GM12878 (cell line): ENCODE results near the gene ANKRD28. TPM values are rescaled to one million over a fixed set of nuclear protein-coding genes. Genes with fewer than 3 reads are reported as not detected.
A peak's percentile ranks its signal among the peaks of the same experiment; 100 is the strongest.

Source experiments
- ATAC-seq: fragments of 200-7000 bp; cut with Tn5 transposase; 3 replicates; pipeline ENCODE4 v1.9.1; 2020; ENCODE audit warnings: mild to moderate bottlenecking, moderate library complexity
- BruUV-seq: library from RNA; stranded (reverse); fragments of 400-500 nt; replicated peaks from 2 replicates; lab custom pipeline; 2021; lab: Mats Ljungman, UMichigan
- CTCF ChIA-PET: fragments of 300-600 bp; sonication (Branson Sonifier 250); formaldehyde crosslinking; extraction: SDS; loops from one replicate; lab custom pipeline; 2021; ENCODE audit warnings: inconsistent platforms; lab: Yijun Ruan, JAX
- POLR2A ChIA-PET: fragments of 350-600 bp; formaldehyde crosslinking; extraction: SDS; loops from one replicate; lab custom pipeline; 2021; ENCODE audit warnings: inconsistent platforms; lab: Charles Lee
- RAD21 ChIA-PET: fragments of 300-600 bp; sonication (Branson Sonifier 250); formaldehyde crosslinking; loops from one replicate; lab custom pipeline; 2023; ENCODE audit warnings: antibody characterized with exemption; ENCODE audit not compliant: unreplicated experiment; lab: Charles Lee
- SMC1A ChIA-PET: fragments of 300-600 bp; sonication (Branson Sonifier 250); formaldehyde crosslinking; loops from one replicate; lab custom pipeline; 2023; ENCODE audit not compliant: unreplicated experiment, uncharacterized antibody; lab: Charles Lee
- DNase-seq: peaks from one replicate; pipeline ENCODE4 v3.0.0-alpha.2; 2011; ENCODE audit warnings: low read depth, low spot score
- FAIRE-seq: peaks from 3 replicates; lab custom pipeline; 2011; peaks lifted over from hg19 to GRCh38; lab: Jason Lieb, UNC
- H2AFZ ChIP-seq: 2 replicates; pipeline ENCODE4 v1.6.0; 2011; ENCODE audit warnings: low read depth, low read length, control low read depth; ENCODE audit not compliant: control insufficient read depth
- H3K27ac ChIP-seq: 2 replicates; pipeline ENCODE4 v1.5.1; 2011; ENCODE audit warnings: control low read depth; ENCODE audit not compliant: control insufficient read depth, insufficient read depth
- H3K27me3 ChIP-seq, 2 experiments: replicated peaks in 1 of 2; 2 replicates each; pipeline versions ENCODE4 v1.6.0 to v1.6.1; 2011; ENCODE audit warnings: low read length in 1 of 2; ENCODE audit not compliant: control insufficient read depth in 2 of 2, insufficient read depth in 2 of 2
- H3K36me3 ChIP-seq, 2 experiments: 2 replicates each; pipeline ENCODE4 v1.5.1; 2011; ENCODE audit warnings: low read length in 1 of 2; ENCODE audit not compliant: control insufficient read depth in 2 of 2, insufficient read depth in 2 of 2
- H3K4me1 ChIP-seq: 2 replicates; pipeline ENCODE4 v1.6.1; 2011; ENCODE audit warnings: mild to moderate bottlenecking, low read length, moderate library complexity, mixed read lengths; ENCODE audit not compliant: control insufficient read depth, insufficient read depth
- H3K4me2 ChIP-seq: 2 replicates; pipeline ENCODE4 v1.6.0; 2011; ENCODE audit warnings: control low read depth; ENCODE audit not compliant: control insufficient read depth, insufficient read depth
- H3K4me3 ChIP-seq: fragments of 200-600 bp; sonication (generic); 2 replicates; pipeline ENCODE4 v1.5.1; 2016
- H3K79me2 ChIP-seq: 2 replicates; pipeline ENCODE4 v1.6.0; 2011; ENCODE audit warnings: low read length; ENCODE audit not compliant: control insufficient read depth, insufficient read depth
- H3K9ac ChIP-seq: 2 replicates; pipeline ENCODE4 v1.8.0; 2011; ENCODE audit warnings: low read length, control low read depth, mixed read lengths; ENCODE audit not compliant: control insufficient read depth, insufficient read depth
- H3K9me3 ChIP-seq: replicated peaks from 3 replicates; pipeline ENCODE4 v1.5.1; 2011; ENCODE audit warnings: mild to moderate bottlenecking, low read length; ENCODE audit not compliant: control insufficient read depth, insufficient read depth
- H4K20me1 ChIP-seq: 2 replicates; pipeline ENCODE4 v1.6.0; 2011; ENCODE audit not compliant: control insufficient read depth, insufficient read depth
- ATF7 ChIP-seq: fragments of 450-650 bp; IDR thresholded peaks from 2 replicates; pipeline ENCODE4 v1.6.1; 2016; ENCODE audit warnings: low read depth, mild to moderate bottlenecking
- BCL11A ChIP-seq: IDR thresholded peaks from 2 replicates; pipeline ENCODE4 v1.6.1; 2011; ENCODE audit warnings: low read depth, low read length
- CBX3 ChIP-seq: fragments of 200-600 bp; sonication (generic); IDR thresholded peaks from 2 replicates; pipeline ENCODE4 v1.6.1; 2016; ENCODE audit warnings: low read depth, borderline replicate concordance
- IKZF2 ChIP-seq, 2 experiments: fragments of 450-650 bp; IDR thresholded peaks; 2 replicates each; pipeline ENCODE4 v1.6.1; 2017; ENCODE audit warnings: mild to moderate bottlenecking in 2 of 2, moderate library complexity in 2 of 2
- JUNB ChIP-seq: IDR thresholded peaks from 2 replicates; pipeline ENCODE4 v1.6.1; 2016; ENCODE audit warnings: antibody characterized with exemption, mild to moderate bottlenecking
- MEF2A ChIP-seq: IDR thresholded peaks from 2 replicates; pipeline ENCODE4 v1.6.1; 2011; ENCODE audit warnings: low read depth, mild to moderate bottlenecking, low read length, moderate library complexity; ENCODE audit not compliant: insufficient read depth
- MYC ChIP-seq: IDR thresholded peaks from 2 replicates; pipeline ENCODE4 v1.6.1; 2011; ENCODE audit warnings: mild to moderate bottlenecking, low read length, moderate library complexity, inconsistent platforms; ENCODE audit not compliant: insufficient read depth, insufficient replicate concordance, insufficient read length, severe bottlenecking
- RAD51 ChIP-seq: fragments of 450-650 bp; IDR thresholded peaks from 2 replicates; pipeline ENCODE4 v1.6.1; 2016; ENCODE audit warnings: moderate library complexity, mild to moderate bottlenecking, inconsistent platforms
- SMAD1 ChIP-seq: fragments of 450-650 bp; IDR thresholded peaks from 2 replicates; pipeline ENCODE4 v1.6.1; 2018; ENCODE audit warnings: mild to moderate bottlenecking, low read depth; ENCODE audit not compliant: partially characterized antibody
- STAT3 ChIP-seq: IDR thresholded peaks from 2 replicates; pipeline ENCODE4 v1.6.1; 2011; ENCODE audit warnings: low read depth, low read length, improper control_type of control experiment
- WGBS: methylation state at CpG from one replicate; pipeline ENCODE4 v1.1.6; 2016; ENCODE audit warnings: low lambda C conversion rate; ENCODE audit not compliant: insufficient replicate concordance, insufficient coverage; ENCODE audit errors: missing lambda C conversion rate; 5-methylcytosine and 5-hydroxymethylcytosine counted together
- in situ Hi-C: fragments of 300-500 bp; cut with MboI; formaldehyde crosslinking; loops from 9 replicates; pipeline ENCODE4 v1.14.3; 2018; ENCODE audit warnings: mixed read lengths
- intact Hi-C: fragments of 100-400 bp; cut with micrococcal nuclease; formaldehyde crosslinking; loops from one replicate; pipeline ENCODE4 v1.14.2; 2022; ENCODE audit not compliant: unreplicated experiment
- polyA plus RNA-seq, 11 experiments: library from polyadenylated mRNA; depleted of rRNA in 4 of 11; unstranded in 6 of 11; stranded (reverse) in 5 of 11; fragments of >200 nt; fragmentation: Nextera tagmentation in 4 of 11; fragmentation: Illumina TruSeq in 1 of 11; extraction: Ambion mirVana in 4 of 11; extraction: Trizol in 1 of 11; gene quantifications; 1 replicate in 1 of 11; 2 replicates in 10 of 11; pipeline versions ENCODE4 v1.2.1 to v1.2.3, GENCODE V29; 2011 to 2016; ENCODE audit warnings: inconsistent platforms in 2 of 11, missing spikeins in 2 of 11, low read depth in 1 of 11
- total RNA-seq, 4 experiments: library from RNA; depleted of rRNA in 3 of 4; stranded (reverse); fragments of >200 nt in 3 of 4; fragmentation: Illumina TruSeq in 1 of 4; extraction: Trizol in 1 of 4; gene quantifications; 2 replicates each; pipeline versions ENCODE4 v1.2.1 to v1.2.3, GENCODE V29; 2013 to 2021
- TF ChIP-seq, protein P1 (sequence below): fragments of 450-650 bp; formaldehyde crosslinking; IDR thresholded peaks from 2 replicates; pipeline ENCODE4 v1.5.0; 2022; ENCODE audit warnings: mild to moderate bottlenecking, missing genetic modification characterization
- TF ChIP-seq, protein P2 (sequence below): IDR thresholded peaks from 2 replicates; pipeline ENCODE4 v1.6.1; 2011; ENCODE audit warnings: borderline replicate concordance, low read depth, mild to moderate bottlenecking, moderate library complexity, low read length; ENCODE audit not compliant: insufficient read depth, poor library complexity, severe bottlenecking
- TF ChIP-seq, protein P3 (sequence below): fragments of 450-650 bp; IDR thresholded peaks from 2 replicates; pipeline ENCODE4 v1.6.1; 2018; ENCODE audit warnings: mild to moderate bottlenecking, low read depth, moderate library complexity; ENCODE audit not compliant: partially characterized antibody

Gene ANKRD28
- total and polyA plus RNA-seq, 10 of the 15 experiments (the other 5 are each of a cell fraction or from before 2014, with no cell fraction given), result 11.2 to 105 (median 38.3) TPM

DNA sequence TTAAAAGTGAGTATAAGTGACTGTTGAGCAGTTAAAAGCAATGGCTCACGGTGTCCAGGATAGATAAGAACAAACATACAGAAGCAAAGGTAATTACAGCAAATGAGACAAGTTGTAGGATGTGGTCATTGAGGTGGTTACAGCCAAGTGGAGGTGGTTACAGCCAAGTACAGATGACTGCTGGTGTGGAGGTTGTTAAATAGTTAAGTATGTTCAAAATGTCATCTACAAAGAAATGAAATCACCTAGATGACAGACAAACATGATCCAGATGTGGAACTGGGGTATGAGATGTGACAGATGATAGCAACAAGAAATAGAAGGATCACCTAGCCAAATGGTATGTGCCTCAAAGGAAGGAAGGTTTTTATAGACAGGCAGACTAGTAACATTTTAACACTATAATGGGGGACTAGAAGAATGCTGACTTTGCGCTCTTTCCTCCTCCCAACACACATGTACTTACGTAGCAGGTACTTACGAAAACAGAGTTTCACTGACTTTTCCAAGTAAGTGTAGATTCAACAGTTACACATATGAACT is 6.8 kb upstream of the ANKRD28 start:
- Histone ChIP-seq H3K9ac (no peak overlapping the region), H3K27ac (peak overlapping the region; percentile 84), H3K4me2 (peak overlapping the region; percentile 40), H3K4me3 (no peak overlapping the region), H3K79me2 (peaks cover 69% of the 10 kb centered on the region), H3K27me3 (no peaks in the 10 kb centered on the region), H3K9me3 (peaks cover 4% of the 10 kb centered on the region; the same call in 2 of the 3 replicates), H4K20me1 (no peaks in the 10 kb centered on the region), H3K36me3 (no peaks in the 10 kb centered on the region), H2AFZ (no peak overlapping the region; the same call in 1 of the 2 replicates), H3K4me1 (peaks cover 70% of the 10 kb centered on the region)
- ChIA-PET CTCF (interaction anchor here (9.8 kb wide), 1 partner anchor 176 kb away, joined by 288 read pairs; no protein-coding TSS in a partner anchor), SMC1A (interaction anchor here (2.0 to 8.0 kb wide), 5 partner anchors 8 to 159 kb away, joined by 8 to 193 read pairs (median 16); partner anchors contain the start of gene ANKRD28), RAD21 (interaction anchor here (1.6 to 9.6 kb wide), 3 partner anchors 13 to 177 kb away, joined by 5 to 248 read pairs (median 39); no protein-coding TSS in a partner anchor), POLR2A (interaction anchor here (2.2 kb wide), 1 partner anchor 170 kb away, joined by 10 read pairs; no protein-coding TSS in a partner anchor)
- in situ Hi-C loops (loop anchor here (5.0 to 10.0 kb wide), 3 partner anchors 167 to 600 kb away; partner anchors contain the start of gene CAPN7), intact Hi-C loops (loop anchor here (1.0 to 5.0 kb wide), 3 partner anchors 36 to 602 kb away; no protein-coding TSS in a partner anchor)
- BruUV-seq, result no TSS peak
- 60% methylated on average over 4 of the region's 4 CpGs for WGBS
- peak; percentile 69 for DNase-seq
- FAIRE-seq, result peak; percentile 74
- ATAC-seq, result peak; percentile 81
- TF ChIP-seq, protein P1, sequence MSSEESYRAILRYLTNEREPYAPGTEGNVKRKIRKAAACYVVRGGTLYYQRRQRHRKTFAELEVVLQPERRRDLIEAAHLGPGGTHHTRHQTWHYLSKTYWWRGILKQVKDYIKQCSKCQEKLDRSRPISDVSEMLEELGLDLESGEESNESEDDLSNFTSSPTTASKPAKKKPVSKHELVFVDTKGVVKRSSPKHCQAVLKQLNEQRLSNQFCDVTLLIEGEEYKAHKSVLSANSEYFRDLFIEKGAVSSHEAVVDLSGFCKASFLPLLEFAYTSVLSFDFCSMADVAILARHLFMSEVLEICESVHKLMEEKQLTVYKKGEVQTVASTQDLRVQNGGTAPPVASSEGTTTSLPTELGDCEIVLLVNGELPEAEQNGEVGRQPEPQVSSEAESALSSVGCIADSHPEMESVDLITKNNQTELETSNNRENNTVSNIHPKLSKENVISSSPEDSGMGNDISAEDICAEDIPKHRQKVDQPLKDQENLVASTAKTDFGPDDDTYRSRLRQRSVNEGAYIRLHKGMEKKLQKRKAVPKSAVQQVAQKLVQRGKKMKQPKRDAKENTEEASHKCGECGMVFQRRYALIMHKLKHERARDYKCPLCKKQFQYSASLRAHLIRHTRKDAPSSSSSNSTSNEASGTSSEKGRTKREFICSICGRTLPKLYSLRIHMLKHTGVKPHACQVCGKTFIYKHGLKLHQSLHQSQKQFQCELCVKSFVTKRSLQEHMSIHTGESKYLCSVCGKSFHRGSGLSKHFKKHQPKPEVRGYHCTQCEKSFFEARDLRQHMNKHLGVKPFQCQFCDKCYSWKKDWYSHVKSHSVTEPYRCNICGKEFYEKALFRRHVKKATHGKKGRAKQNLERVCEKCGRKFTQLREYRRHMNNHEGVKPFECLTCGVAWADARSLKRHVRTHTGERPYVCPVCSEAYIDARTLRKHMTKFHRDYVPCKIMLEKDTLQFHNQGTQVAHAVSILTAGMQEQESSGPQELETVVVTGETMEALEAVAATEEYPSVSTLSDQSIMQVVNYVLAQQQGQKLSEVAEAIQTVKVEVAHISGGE (CRISPR knock-in tag), result no peak
- TF ChIP-seq, protein P2, sequence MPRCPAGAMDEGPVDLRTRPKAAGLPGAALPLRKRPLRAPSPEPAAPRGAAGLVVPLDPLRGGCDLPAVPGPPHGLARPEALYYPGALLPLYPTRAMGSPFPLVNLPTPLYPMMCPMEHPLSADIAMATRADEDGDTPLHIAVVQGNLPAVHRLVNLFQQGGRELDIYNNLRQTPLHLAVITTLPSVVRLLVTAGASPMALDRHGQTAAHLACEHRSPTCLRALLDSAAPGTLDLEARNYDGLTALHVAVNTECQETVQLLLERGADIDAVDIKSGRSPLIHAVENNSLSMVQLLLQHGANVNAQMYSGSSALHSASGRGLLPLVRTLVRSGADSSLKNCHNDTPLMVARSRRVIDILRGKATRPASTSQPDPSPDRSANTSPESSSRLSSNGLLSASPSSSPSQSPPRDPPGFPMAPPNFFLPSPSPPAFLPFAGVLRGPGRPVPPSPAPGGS, result peak; percentile 21
- no peak for TF ChIP-seq RAD51
- 0 out of 2 replicates have a peak, but pooled peaks have one; percentile 15 for TF ChIP-seq MEF2A
- TF ChIP-seq, protein P3, sequence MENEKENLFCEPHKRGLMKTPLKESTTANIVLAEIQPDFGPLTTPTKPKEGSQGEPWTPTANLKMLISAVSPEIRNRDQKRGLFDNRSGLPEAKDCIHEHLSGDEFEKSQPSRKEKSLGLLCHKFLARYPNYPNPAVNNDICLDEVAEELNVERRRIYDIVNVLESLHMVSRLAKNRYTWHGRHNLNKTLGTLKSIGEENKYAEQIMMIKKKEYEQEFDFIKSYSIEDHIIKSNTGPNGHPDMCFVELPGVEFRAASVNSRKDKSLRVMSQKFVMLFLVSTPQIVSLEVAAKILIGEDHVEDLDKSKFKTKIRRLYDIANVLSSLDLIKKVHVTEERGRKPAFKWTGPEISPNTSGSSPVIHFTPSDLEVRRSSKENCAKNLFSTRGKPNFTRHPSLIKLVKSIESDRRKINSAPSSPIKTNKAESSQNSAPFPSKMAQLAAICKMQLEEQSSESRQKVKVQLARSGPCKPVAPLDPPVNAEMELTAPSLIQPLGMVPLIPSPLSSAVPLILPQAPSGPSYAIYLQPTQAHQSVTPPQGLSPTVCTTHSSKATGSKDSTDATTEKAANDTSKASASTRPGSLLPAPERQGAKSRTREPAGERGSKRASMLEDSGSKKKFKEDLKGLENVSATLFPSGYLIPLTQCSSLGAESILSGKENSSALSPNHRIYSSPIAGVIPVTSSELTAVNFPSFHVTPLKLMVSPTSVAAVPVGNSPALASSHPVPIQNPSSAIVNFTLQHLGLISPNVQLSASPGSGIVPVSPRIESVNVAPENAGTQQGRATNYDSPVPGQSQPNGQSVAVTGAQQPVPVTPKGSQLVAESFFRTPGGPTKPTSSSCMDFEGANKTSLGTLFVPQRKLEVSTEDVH, result peak; percentile 36
- no peak for TF ChIP-seq MYC
- TF ChIP-seq SMAD1, result peak; percentile 56
- TF ChIP-seq STAT3, result no peak
- peak; percentile 86 for TF ChIP-seq BCL11A
- TF ChIP-seq JUNB, result peak; percentile 19; the same call in 1 of the 2 replicates
- peak; percentile 77 to 79; a peak in 3 of 4 replicates for TF ChIP-seq IKZF2 (IDR thresholded peaks at IDR 0.05)
- TF ChIP-seq ATF7, result peak; percentile 94
- no peak for TF ChIP-seq CBX3
